HG03521 (cell line): ENCODE results near the gene IL20RA.

Experiments
- ATAC-seq: cut with Tn5 transposase; IDR thresholded peaks from one replicate; pipeline ENCODE4 v1.9.1; 2021; ENCODE audit warnings: mild to moderate bottlenecking, moderate library complexity; ENCODE audit not compliant: unreplicated experiment

The IL20RA gene

GRCh38 chr6:137046871-137047412, 2.2 kb upstream of the IL20RA start:
- ATAC-seq, result no peak

DNA sequence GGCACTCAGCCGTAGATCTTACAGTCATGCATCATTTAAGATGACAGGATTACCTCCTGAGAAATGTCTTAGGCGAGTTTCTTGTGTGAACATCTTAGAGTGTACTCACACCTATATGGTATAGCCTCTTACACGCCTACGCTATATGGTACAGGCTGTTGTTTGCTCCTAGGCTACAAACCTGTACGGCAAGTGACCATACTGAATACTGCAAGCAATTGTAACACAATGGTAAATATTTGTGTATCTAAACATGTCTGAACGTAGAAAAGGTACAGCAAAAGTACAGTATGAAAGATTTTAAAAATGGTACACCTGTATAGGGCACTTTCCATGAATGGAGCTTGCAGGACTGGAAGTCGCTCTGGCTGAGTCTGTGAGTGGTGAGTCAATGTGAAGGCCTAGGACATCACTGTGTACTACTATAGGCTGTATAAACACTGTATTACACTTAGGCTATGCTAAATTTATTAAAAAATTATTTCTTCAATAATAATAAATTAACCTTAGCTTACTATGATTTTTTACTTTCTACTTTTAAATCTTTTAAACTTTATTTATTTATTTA, 541 bp upstream of the IL20RA start:
- no peak for ATAC-seq

GRCh38 chr6:137043710-137044365, 927 bp downstream of the IL20RA start:
- no peak for ATAC-seq

- no peak for ATAC-seq
These were observed 4.4 kb downstream of the IL20RA start for GRCh38 chr6:137040393-137040792.

DNA sequence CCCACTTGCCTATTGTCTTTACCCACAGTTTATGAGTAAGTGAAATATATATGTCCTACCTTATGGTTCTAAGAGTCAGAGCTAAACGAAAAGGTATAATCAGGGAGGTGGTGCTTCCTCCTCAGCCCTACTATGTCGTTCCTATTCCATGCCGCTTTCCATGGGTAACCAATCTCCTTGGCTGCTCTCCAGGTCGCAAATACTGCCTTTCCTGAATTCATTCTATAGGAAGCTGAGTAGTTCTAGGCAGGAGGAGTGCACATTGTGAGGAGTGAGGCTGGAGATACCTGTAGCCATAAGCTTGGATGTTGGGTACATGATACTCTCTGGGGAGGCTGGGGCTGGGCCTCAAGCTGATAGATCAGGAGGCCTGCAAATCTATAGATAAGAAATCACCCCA, 5.8 kb downstream of the IL20RA start:
- ATAC-seq, result no peak

DNA sequence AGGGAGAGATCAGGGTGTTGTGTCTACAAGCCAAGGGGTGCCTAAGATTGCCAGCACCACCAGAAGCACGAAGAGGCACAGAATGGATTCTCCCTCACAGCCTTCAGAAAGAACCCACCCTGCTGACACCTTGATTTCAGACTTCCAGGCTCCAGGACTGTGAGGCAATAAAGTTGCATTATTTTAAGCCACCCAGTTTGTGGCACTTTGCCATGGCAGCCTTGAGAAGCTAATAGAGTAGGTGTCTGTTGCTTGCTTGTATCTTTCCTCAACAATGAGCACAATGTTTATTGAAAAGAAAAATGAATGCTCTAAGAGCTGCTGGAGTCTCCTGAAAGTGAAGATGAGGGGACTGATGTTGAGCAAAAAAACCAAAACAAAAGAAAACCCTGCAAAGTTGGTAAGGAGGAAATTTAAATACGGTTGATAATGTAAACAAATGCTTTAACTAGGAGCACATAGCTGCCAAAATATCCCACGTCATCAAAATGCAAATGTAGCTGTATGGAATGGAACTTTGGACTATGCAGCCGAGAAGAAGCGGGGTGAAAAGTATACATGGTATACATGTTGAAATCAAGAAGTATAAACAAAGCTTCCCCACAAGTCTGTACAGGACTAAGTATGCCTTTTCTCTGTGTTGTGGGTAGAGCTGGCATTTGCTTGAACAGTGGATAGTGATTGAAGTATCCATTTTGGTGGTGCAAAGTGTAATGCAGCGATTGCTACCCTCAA, 8.0 kb downstream of the IL20RA start:
- ATAC-seq, result no peak

DNA sequence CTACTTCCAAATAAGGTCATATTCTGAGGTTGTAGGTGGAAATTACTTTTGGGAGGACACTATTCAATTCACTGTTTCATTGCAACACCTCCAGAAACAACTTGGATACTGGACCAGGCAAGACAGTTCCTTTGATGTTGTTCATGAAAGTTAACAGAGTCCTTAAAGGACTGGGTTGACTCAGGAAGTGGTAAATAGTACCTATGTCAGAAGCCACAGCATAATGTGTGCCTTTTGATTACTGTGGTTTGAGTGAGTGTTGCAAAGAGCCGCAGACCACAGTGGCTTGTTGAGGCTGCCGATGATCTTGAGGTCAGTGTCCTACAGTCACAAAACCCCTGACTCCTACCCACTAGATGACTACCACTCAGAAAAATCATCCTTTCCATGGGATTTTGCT, 10.9 kb downstream of the IL20RA start:
- peak; percentile 96 for ATAC-seq

DNA sequence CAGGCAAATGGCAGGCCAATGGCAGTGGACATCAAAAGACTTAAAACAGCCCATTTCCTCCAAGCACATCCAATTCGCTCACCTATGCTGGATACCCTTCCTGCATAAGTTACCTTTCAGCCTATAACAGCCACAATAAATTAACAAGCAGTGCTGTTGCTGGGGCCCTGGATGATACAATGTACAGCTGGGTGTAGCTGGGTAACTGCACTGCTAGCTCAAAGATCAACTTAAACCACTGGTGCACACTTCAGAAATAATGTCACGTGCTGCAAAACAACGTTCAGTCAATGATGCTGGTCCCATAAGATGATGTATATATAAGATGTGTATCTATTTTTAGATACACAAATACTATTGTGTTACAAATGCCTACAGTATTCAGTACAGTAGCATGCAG, 13.6 kb downstream of the IL20RA start:
- ATAC-seq, result no peak

- ATAC-seq, result no peak
These were observed 15.9 kb downstream of the IL20RA start for GRCh38 chr6:137028912-137029311.

DNA sequence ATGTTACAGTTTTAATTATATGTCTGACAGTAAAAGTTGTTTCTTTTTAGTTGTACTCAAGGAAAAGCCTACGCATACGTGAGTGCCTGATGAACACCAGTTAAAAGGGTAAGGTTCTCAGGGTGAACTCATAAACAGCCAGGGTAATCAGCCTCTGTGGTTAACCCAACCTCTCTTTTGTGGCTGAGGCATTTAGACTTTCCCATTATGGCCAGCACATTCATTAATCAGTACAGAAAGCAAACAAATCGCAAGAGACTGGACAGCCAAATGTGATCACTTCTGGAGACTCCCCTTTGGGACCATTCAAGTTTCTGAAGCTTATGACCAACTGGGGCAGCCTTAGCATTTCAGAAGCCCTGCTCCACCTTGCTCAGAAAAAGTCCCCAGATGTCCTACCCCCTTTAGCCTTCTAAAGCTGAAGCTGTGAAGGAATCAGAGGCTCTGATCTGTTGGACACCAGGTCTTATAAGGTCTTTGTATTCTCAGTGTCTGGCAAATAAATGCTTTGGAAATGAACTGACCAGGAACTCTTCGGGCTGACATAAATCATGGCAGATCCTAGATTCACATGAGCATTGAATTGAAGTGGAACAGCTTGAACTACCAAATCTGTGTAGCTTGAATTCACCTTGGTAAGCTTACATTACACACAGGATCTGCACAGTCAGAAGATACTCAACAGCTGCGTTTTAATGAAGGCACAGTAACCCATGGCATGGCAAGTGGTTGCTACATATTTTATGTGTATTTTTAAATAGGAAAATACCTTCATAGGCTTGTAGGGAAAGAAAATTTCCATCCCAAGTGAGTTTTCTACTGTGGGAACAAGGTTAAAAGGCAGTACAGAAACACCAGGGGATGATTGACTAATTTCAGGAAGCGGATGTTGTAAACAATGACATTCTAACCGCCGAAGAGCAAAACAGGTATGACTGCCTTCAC, 18.7 kb downstream of the IL20RA start:
- no peak for ATAC-seq

DNA sequence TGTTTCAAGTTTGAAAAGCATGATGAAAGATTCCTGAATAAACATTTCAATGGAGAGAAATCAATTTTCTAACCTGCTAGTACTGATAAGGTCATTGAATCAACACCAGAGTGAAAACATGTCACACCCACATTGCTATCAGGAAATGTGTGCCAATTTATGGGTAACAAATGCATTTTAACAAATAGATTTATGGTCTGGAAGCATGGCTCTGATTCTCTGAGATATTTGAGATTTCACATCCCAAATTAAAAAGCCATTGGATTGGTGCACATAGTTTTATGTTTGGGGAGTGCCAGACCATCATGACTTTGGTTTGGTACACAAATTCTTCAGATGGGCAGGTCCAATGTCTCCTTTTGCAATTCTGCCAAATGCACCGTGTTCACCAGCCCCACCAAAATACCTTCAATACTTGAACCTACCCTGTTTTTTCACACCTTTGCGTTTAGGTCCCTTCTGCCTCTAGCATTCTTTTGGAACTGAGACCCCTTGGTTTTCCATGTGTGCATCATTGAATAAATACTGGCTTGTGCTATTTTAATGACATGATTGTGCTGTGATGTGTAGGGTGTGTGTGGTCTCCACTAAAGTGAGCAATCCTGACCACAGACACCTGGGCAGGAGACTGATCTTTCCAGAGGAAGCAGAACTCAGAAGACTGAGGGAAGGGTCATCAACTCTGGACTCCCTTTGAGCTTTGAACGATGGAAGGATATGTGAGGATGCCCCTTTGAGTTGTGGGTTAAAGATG, 20.4 kb downstream of the IL20RA start:
- ATAC-seq, result no peak

GRCh38 chr6:137020776-137021175, 24.0 kb downstream of the IL20RA start:
- ATAC-seq, result no peak

DNA sequence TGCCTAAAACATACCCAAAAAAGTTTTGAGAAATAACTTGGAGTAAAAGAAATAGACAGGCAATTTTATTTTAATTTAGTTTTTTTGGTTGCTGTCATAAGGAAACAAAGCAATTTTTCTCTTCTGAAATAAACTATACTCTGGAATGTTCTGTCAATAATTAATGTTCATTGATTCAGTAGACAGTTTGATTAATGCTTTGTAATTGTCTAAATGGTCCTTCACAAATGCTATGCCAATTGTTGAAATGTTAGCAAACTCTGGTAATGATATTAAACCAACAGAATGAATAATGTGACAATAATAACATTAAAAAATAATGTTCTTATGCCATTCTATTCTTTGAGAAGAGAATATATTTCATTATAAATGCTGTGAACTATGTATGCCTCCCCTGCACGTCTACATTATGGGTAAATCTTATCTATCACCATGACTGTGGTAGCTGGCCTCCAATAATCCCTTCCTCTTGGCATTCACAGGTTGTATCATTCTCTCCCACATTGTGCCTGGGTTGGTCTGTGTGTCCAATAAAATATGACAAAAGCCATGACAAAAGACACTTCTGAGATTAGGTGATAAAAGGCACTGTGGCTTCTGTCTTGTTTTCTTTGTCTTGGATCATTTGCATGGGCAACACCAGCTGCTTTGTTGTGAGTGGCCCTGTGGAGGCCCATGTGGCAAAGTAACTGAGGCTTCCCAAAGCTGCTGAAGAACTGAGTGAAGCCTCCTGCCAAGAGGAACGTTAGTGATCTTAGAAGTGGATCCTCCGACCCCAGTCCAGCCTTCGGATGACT, 25.1 kb downstream of the IL20RA start:
- no peak for ATAC-seq

- ATAC-seq, result no peak
These were observed 27.7 kb downstream of the IL20RA start for GRCh38 chr6:137017081-137017480.

GRCh38 chr6:137016356-137016755, 28.4 kb downstream of the IL20RA start:
- ATAC-seq, result no peak

GRCh38 chr6:137015943-137016342, 28.8 kb downstream of the IL20RA start:
- ATAC-seq, result no peak

- no peak for ATAC-seq
These were observed 30.8 kb downstream of the IL20RA start for GRCh38 chr6:137013738-137014602.

DNA sequence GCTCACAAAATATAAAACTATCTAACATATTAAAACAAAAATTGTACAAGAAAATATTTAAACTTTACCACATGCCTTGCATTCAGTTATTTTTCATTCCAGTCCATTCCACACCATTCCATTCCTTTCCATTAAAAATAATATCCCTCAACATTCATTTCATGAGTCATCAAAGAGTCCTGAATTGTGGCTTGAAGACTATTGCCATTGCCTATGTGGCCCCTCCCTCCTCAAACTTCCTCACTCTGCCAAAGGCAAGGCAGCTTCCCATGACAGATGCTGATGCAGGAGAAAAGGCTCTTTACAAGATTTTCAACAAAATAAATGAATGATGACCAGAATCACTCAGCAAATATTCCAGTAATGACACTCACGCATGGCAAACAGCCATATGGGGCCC, 31.7 kb downstream of the IL20RA start:
- no peak for ATAC-seq
